AG04449 (cell line): Measurements from ENCODE around the gene CEP41.

Experiments used
- CTCF ChIA-PET: fragments of 350-600 bp; formaldehyde crosslinking; extraction: SDS; loops from one replicate; lab custom pipeline; 2021; ENCODE audit warnings: antibody characterized with exemption; lab: Yijun Ruan, JAX
- POLR2A ChIA-PET: fragments of 400-600, 350-600 bp; formaldehyde crosslinking; extraction: SDS; loops from one replicate; lab custom pipeline; 2020; ENCODE audit warnings: antibody characterized with exemption, inconsistent platforms; lab: Yijun Ruan, JAX
- DNase-seq: peaks from one replicate; pipeline ENCODE4 v3.0.0-alpha.2; 2010; ENCODE audit warnings: low read depth, low spot score
- H3K4me3 ChIP-seq: 2 replicates; pipeline ENCODE4 v1.5.1; 2011; ENCODE audit warnings: low read depth, mild to moderate bottlenecking, control low read depth, low read length
- TF ChIP-seq, protein P1 (sequence below): IDR thresholded peaks from one replicate; pipeline ENCODE4 v1.5.1; 2011; ENCODE audit warnings: mild to moderate bottlenecking, moderate library complexity, low read length, control low read depth, inconsistent platforms; ENCODE audit not compliant: insufficient read depth; ENCODE audit errors: missing control alignments

CEP41 gene

DNA sequence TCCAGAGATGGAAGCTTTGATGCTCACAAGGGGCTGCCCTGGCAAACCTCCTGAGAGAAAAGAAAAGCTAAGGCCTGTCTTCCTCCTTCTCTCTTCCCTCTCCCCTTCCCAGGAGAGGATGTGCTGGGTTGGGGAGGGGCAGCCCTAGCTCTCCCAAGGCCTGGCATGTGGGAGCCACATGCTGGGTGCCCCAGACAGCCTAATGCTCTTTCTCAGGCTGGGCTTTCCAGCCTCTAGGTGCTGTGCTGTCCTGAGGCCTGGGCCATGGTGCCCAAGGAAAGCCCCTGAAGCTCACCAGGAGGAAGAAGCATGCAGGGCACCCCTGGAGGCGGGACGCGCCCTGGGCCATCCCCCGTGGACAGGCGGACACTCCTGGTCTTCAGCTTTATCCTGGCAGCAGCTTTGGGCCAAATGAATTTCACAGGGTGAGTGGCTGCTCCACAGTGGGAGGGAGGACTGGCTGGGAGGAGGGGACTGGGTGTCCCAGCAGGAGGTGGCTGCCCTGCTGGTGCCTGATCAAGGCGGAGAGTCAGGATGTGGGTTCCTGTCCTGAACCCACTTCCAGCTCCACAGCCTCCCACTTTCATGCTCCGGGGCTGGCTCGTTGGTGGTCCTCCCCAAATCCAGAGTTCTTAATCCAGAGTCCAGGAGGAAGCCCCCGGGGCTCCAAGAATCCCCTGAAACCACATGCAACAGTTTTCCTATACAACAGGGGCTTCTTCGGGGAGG lies 94.5 kb downstream of the CEP41 start:
- CTCF ChIA-PET = interaction anchor here (1.3 kb wide), 1 partner anchor 27 kb away, joined by 3 read pairs; no protein-coding TSS in a partner anchor
- H3K4me3 ChIP-seq = no peak overlapping the region
- POLR2A ChIA-PET = no interaction called here
- TF ChIP-seq, protein P1, sequence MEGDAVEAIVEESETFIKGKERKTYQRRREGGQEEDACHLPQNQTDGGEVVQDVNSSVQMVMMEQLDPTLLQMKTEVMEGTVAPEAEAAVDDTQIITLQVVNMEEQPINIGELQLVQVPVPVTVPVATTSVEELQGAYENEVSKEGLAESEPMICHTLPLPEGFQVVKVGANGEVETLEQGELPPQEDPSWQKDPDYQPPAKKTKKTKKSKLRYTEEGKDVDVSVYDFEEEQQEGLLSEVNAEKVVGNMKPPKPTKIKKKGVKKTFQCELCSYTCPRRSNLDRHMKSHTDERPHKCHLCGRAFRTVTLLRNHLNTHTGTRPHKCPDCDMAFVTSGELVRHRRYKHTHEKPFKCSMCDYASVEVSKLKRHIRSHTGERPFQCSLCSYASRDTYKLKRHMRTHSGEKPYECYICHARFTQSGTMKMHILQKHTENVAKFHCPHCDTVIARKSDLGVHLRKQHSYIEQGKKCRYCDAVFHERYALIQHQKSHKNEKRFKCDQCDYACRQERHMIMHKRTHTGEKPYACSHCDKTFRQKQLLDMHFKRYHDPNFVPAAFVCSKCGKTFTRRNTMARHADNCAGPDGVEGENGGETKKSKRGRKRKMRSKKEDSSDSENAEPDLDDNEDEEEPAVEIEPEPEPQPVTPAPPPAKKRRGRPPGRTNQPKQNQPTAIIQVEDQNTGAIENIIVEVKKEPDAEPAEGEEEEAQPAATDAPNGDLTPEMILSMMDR = no peak
- no peak for DNase-seq

DNA sequence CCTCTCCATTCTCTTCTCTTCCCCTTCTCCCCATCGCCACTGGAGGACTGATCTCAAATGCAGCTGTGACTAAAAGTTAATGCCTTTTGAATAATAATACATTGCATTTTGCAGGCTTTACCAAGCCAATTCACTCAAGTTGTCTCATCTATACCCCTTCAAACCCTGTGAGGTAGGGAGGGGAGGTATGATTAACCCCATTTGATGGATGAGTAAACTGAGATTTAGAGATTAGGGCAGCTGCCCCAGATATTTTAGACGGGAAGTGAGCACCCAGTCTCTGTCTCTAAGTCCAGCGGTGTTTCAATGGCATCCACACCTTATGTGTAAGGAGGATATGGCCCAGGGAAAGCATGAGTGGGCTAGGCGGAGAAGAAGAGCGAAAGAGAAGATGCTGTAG lies 95.1 kb downstream of the CEP41 start:
- H3K4me3 ChIP-seq = no peak overlapping the region
- DNase-seq = no peak
- TF ChIP-seq, protein P1 = no peak
- CTCF ChIA-PET = interaction anchor here (1.3 to 1.6 kb wide), 2 partner anchors 10 to 26 kb away, joined by 3 read pairs; no protein-coding TSS in a partner anchor
- POLR2A ChIA-PET = no interaction called here

DNA sequence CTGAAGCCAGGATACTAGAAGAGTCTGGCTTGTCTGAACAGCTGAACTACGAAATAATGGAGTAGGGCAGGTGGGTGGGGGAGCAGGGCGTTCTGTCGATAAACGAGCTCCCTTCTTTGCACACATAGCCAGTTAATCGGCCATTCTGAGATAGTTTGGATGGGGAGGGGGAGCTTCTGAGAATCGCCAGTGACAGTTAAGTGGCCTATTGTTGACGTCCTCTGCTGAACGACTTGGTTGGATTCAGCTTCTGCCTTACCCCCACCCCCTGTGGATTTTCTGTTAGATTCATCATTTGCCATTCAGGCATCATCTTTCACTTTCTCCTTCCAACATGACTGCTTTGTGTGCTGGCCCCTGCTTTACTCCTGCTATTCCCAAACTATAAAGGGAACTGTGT lies 95.7 kb downstream of the CEP41 start:
- DNase-seq = no peak
- no peak overlapping the region for H3K4me3 ChIP-seq
- TF ChIP-seq, protein P1 = no peak
- POLR2A ChIA-PET = no interaction called here
- CTCF ChIA-PET = interaction anchor here (1.0 to 1.6 kb wide), 4 partner anchors 10 to 67 kb away, joined by 3 read pairs; no protein-coding TSS in a partner anchor

DNA sequence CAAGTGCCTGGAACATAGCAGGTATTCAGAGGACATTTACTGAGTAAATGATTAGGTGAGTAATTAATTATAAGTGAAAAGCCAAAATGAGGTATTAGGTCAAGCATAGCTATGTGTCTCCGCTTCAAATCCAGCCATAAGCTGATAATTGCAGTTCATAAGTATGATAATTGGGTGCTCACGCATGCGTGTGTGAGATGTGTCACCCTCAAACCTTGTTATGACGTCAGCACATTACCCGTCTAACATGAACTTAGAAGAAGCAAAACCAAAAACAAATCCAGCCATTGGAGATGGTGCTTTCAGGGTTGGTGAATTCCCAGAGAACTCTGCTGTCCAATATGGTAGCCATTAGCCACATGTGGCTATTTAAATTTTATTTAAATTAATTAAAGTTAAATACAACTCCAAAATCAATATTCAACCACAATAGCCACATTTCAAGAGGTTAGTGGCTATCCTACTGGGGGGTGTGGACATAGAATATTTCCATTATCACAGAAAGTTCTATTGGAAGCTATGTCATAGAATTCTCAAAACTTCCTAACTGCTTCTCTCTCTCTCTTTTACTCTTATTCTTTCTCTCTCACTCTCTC lies 96.4 kb downstream of the CEP41 start, which contains the start of gene CPA5:
Gene CPA5, plus strand, starts transcription at position 546 of the 596 bp plus-strand sequence. CDS start 1,670 bp downstream, outside the sequence.
- no peak for DNase-seq
- TF ChIP-seq, protein P1 = no peak
- H3K4me3 ChIP-seq = no peak within 1 kb of the TSS
- CTCF ChIA-PET = interaction anchor here (1.0 to 1.6 kb wide), 3 partner anchors 10 to 66 kb away, joined by 3 read pairs; no protein-coding TSS in a partner anchor
- POLR2A ChIA-PET = no interaction called here
